Endothelial cell of hepatic sinusoid (primary cell): Measurements from ENCODE around the gene SLC35G6.

ENCODE experiments used
- in situ Hi-C: cut with HindIII; loops from 2 replicates; pipeline ENCODE4 v1.10.0; 2017; ENCODE audit warnings: low sequenced_read_pairs

Gene SLC35G6

GRCh38 chr17:7459961-7460545 lies 21.2 kb upstream of the SLC35G6 start:
- in situ Hi-C loops, result loop anchor here (25.0 kb wide), 1 partner anchor 102 kb away; the partner anchor contains the start of genes SENP3 and TNFSF13

GRCh38 chr17:7460850-7461660 lies 20.2 kb upstream of the SLC35G6 start:
- in situ Hi-C loops, result loop anchor here (25.0 kb wide), 1 partner anchor 101 kb away; the partner anchor contains the start of genes SENP3 and TNFSF13

- in situ Hi-C loops, result loop anchor here (25.0 kb wide), 1 partner anchor 100 kb away; the partner anchor contains the start of genes SENP3 and TNFSF13
These were observed 18.5 kb upstream of the SLC35G6 start for GRCh38 chr17:7462474-7463371.

- in situ Hi-C loops, result loop anchor here (25.0 kb wide), 1 partner anchor 99 kb away; the partner anchor contains the start of genes SENP3 and TNFSF13
These were observed 17.8 kb upstream of the SLC35G6 start for GRCh38 chr17:7463372-7463846.

- in situ Hi-C loops, result loop anchor here (25.0 kb wide), 1 partner anchor 98 kb away; the partner anchor contains the start of genes SENP3 and TNFSF13
These were observed 17.2 kb upstream of the SLC35G6 start for GRCh38 chr17:7464081-7464480.

GRCh38 chr17:7465597-7466275 lies 15.5 kb upstream of the SLC35G6 start:
- in situ Hi-C loops, result loop anchor here (25.0 kb wide), 1 partner anchor 97 kb away; the partner anchor contains the start of genes SENP3 and TNFSF13

GRCh38 chr17:7466318-7466638 lies 15.0 kb upstream of the SLC35G6 start:
- in situ Hi-C loops, result loop anchor here (25.0 kb wide), 1 partner anchor 96 kb away; the partner anchor contains the start of genes SENP3 and TNFSF13

- in situ Hi-C loops, result loop anchor here (25.0 kb wide), 1 partner anchor 96 kb away; the partner anchor contains the start of genes SENP3 and TNFSF13
These were observed 14.5 kb upstream of the SLC35G6 start for GRCh38 chr17:7466639-7467341.

GRCh38 chr17:7467498-7467897 lies 13.7 kb upstream of the SLC35G6 start:
- in situ Hi-C loops, result loop anchor here (25.0 kb wide), 1 partner anchor 95 kb away; the partner anchor contains the start of genes SENP3 and TNFSF13

- in situ Hi-C loops, result loop anchor here (25.0 kb wide), 1 partner anchor 94 kb away; the partner anchor contains the start of genes SENP3 and TNFSF13
These were observed 13.0 kb upstream of the SLC35G6 start for GRCh38 chr17:7468290-7468689.

- in situ Hi-C loops, result loop anchor here (25.0 kb wide), 1 partner anchor 93 kb away; the partner anchor contains the start of genes SENP3 and TNFSF13
These were observed 12.3 kb upstream of the SLC35G6 start for GRCh38 chr17:7468804-7469389.

- in situ Hi-C loops, result loop anchor here (25.0 kb wide), 1 partner anchor 92 kb away; the partner anchor contains the start of genes SENP3 and TNFSF13
These were observed 11.4 kb upstream of the SLC35G6 start for GRCh38 chr17:7469843-7470242.

GRCh38 chr17:7470457-7470973 lies 10.7 kb upstream of the SLC35G6 start:
- in situ Hi-C loops, result loop anchor here (25.0 kb wide), 1 partner anchor 92 kb away; the partner anchor contains the start of genes SENP3 and TNFSF13

- in situ Hi-C loops, result loop anchor here (25.0 kb wide), 1 partner anchor 91 kb away; the partner anchor contains the start of genes SENP3 and TNFSF13
These were observed 9.5 kb upstream of the SLC35G6 start for GRCh38 chr17:7471729-7472128.

GRCh38 chr17:7474767-7475166 lies 6.5 kb upstream of the SLC35G6 start:
- in situ Hi-C loops, result loop anchor here (5.0 to 25.0 kb wide), 3 partner anchors 42 to 88 kb away; partner anchors contain the start of genes SENP3 and TNFSF13

GRCh38 chr17:7475764-7476422 lies 5.4 kb upstream of the SLC35G6 start:
- in situ Hi-C loops, result loop anchor here (5.0 kb wide), 2 partner anchors 44 to 89 kb away; no protein-coding TSS in a partner anchor

- in situ Hi-C loops, result loop anchor here (5.0 kb wide), 2 partner anchors 44 to 89 kb away; no protein-coding TSS in a partner anchor
These were observed 4.8 kb upstream of the SLC35G6 start for GRCh38 chr17:7476494-7476893.
